ENCODE results near the gene ITGB3. TPM values are rescaled to one million over a fixed set of nuclear protein-coding genes. Genes with fewer than 3 reads are reported as not detected.

Gene ITGB3
- total and polyA plus RNA-seq, 2 donors from 2014 or later = 7.1 to 88.8 TPM

DNA sequence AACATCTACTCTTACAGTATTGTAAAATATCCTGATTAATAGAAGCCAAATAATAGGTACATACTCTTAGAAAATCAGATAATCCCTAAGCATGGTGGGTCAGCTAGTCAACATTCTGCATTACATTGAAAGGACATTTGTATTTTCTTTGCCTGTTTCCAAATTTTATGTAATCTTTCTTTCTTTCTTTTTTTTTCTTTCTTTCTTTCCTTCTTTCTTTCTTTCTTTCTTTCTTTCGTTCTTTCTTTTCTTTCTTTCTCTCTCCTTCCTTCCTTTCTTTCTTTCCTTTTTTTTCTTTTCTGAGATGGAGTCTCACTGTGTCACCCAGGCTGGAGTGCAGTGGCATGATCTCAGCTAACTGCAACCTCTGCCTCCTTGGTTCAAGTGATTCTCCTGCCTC is 18.9 kb downstream of the ITGB3 start:
- intact Hi-C loops (cut with DNase I) = no loop called here
- DNase-seq = no peak
- Histone ChIP-seq H3K36me3 (ENCODE audit: control insufficient read depth in 2 of 3, insufficient read depth in 3 of 3, low read length in 3 of 3) (no peaks in the 10 kb centered on the region), H3K9ac (ENCODE audit: low read length in 3 of 3) (no peak overlapping the region), H3K27me3 (ENCODE audit: control insufficient read depth, insufficient read depth, low read length) (no peaks in the 10 kb centered on the region), H3K4me3 (ENCODE audit: low read length in 3 of 3) (no peak overlapping the region), H3K9me3 (ENCODE audit: control insufficient read depth in 2 of 3, insufficient read depth in 1 of 3, low read length in 3 of 3) (no peaks in the 10 kb centered on the region), H3K4me1 (ENCODE audit: control insufficient read depth in 2 of 3, insufficient read depth in 2 of 3, low read depth in 1 of 3, low read length in 3 of 3) (peaks cover 0 to 47% (median 36%) of the 10 kb centered on the region in 3 donors), H3K27ac (ENCODE audit: low read depth in 2 of 2, low read length in 2 of 2) (no peak overlapping the region)
- TF ChIP-seq, protein P1, sequence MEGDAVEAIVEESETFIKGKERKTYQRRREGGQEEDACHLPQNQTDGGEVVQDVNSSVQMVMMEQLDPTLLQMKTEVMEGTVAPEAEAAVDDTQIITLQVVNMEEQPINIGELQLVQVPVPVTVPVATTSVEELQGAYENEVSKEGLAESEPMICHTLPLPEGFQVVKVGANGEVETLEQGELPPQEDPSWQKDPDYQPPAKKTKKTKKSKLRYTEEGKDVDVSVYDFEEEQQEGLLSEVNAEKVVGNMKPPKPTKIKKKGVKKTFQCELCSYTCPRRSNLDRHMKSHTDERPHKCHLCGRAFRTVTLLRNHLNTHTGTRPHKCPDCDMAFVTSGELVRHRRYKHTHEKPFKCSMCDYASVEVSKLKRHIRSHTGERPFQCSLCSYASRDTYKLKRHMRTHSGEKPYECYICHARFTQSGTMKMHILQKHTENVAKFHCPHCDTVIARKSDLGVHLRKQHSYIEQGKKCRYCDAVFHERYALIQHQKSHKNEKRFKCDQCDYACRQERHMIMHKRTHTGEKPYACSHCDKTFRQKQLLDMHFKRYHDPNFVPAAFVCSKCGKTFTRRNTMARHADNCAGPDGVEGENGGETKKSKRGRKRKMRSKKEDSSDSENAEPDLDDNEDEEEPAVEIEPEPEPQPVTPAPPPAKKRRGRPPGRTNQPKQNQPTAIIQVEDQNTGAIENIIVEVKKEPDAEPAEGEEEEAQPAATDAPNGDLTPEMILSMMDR (IDR thresholded peaks at IDR 0.05; ENCODE audit: borderline replicate concordance, extremely low read depth, insufficient read depth) = no peak
- no peak for FAIRE-seq

DNA sequence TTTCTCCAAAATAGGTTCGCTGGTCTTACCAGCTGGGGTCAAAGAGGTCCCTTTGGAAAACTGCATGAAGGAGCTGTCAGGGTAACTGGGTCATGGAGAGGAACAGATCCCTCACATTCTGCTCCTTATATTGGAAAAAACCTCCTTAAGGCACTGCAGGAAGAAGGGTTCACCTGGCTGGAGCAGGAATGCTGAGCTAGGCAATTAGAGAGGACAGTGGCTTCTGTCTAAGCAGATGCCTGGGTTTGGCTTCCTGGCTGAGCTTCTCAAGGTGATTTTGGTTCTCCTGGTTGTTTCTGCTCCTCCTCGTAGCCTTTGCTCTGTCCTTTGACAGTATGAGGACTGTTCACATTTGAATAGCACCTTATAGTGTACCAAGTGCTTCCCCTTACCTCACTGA is 19.6 kb downstream of the ITGB3 start:
- FAIRE-seq (no peak), DNase-seq (no peak)
- H3K4me1 ChIP-seq (ENCODE audit: control insufficient read depth in 2 of 3, insufficient read depth in 2 of 3, low read depth in 1 of 3, low read length in 3 of 3) = peaks cover 0 to 47% (median 36%) of the 10 kb centered on the region in 3 donors
- TF ChIP-seq, protein P1 (IDR thresholded peaks at IDR 0.05; ENCODE audit: borderline replicate concordance, extremely low read depth, insufficient read depth) = no peak
- H3K4me3 ChIP-seq (ENCODE audit: low read length in 3 of 3) = no peak overlapping the region
- intact Hi-C loops (cut with DNase I) = no loop called here
- H3K27me3 ChIP-seq (ENCODE audit: control insufficient read depth, insufficient read depth, low read length) = no peaks in the 10 kb centered on the region
- no peaks in the 10 kb centered on the region for H3K9me3 ChIP-seq (ENCODE audit: control insufficient read depth in 2 of 3, insufficient read depth in 1 of 3, low read length in 3 of 3)
- H3K36me3 ChIP-seq (ENCODE audit: control insufficient read depth in 2 of 3, insufficient read depth in 3 of 3, low read length in 3 of 3) = no peaks in the 10 kb centered on the region
- no peak overlapping the region for H3K9ac ChIP-seq (ENCODE audit: low read length in 3 of 3)
- peak overlapping the region; percentile 2 to 23 for H3K27ac ChIP-seq (ENCODE audit: low read depth in 2 of 2, low read length in 2 of 2)

DNA sequence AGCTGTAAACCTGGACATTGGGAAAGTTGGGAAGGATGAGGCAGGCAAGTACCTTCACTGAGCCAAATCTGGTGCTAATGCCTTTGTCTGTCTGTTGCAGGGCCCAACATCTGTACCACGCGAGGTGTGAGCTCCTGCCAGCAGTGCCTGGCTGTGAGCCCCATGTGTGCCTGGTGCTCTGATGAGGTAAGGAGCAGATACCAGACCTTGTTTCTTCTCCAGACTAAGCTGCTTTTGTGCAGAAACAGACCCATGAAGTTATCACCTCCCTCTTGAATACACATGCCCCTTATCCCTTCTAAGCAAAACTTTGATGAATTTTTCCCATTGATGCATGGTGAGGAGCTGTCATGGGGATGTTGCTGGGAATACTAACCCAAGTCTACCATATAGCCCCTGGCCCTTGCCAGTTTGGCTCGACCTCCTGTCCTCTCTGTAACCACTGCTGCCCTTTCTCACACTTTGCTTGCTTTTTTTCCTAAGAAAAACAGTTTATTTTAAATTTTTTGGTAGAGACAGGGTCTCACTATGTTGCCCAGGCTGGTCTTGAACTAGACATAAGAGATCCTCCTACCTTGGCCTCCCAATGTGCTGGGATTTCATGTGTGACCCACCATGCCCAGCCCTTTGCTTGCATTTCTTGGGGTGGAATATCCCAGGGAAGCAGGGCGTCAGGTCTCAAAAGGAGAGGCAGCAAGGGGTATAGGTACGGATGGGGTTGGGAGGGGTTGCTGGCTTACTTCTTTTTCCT is 20.9 kb downstream of the ITGB3 start:
- peaks cover 3 to 49% (median 47%) of the 10 kb centered on the region in 3 donors for H3K4me1 ChIP-seq (ENCODE audit: control insufficient read depth in 2 of 3, insufficient read depth in 2 of 3, low read depth in 1 of 3, low read length in 3 of 3)
- no peak overlapping the region for H3K4me3 ChIP-seq (ENCODE audit: low read length in 3 of 3)
- DNase-seq = no peak
- FAIRE-seq = no peak
- H3K27me3 ChIP-seq (ENCODE audit: control insufficient read depth, insufficient read depth, low read length) = no peaks in the 10 kb centered on the region
- intact Hi-C loops (cut with DNase I) = no loop called here
- no peaks in the 10 kb centered on the region for H3K9me3 ChIP-seq (ENCODE audit: control insufficient read depth in 2 of 3, insufficient read depth in 1 of 3, low read length in 3 of 3)
- no peaks in the 10 kb centered on the region for H3K36me3 ChIP-seq (ENCODE audit: control insufficient read depth in 2 of 3, insufficient read depth in 3 of 3, low read length in 3 of 3)
- peak overlapping the region in 1 of 3 donors; percentile 12 for H3K9ac ChIP-seq (ENCODE audit: low read length in 3 of 3)
- peak overlapping the region; percentile 81 to 91 for H3K27ac ChIP-seq (ENCODE audit: low read depth in 2 of 2, low read length in 2 of 2)
- TF ChIP-seq, protein P1 (IDR thresholded peaks at IDR 0.05; ENCODE audit: borderline replicate concordance, extremely low read depth, insufficient read depth) = no peak

Measured in kidney (tissue), 14 donors.